ENCODE measurements around the gene EOLA1. TPM values are rescaled to one million over a fixed set of nuclear protein-coding genes. Genes with fewer than 3 reads are reported as not detected.

Gene EOLA1
- total and polyA plus RNA-seq, 2 of the 4 experiments (the other 2 are of a cell fraction), result 15.5 to 16.8 TPM

DNA sequence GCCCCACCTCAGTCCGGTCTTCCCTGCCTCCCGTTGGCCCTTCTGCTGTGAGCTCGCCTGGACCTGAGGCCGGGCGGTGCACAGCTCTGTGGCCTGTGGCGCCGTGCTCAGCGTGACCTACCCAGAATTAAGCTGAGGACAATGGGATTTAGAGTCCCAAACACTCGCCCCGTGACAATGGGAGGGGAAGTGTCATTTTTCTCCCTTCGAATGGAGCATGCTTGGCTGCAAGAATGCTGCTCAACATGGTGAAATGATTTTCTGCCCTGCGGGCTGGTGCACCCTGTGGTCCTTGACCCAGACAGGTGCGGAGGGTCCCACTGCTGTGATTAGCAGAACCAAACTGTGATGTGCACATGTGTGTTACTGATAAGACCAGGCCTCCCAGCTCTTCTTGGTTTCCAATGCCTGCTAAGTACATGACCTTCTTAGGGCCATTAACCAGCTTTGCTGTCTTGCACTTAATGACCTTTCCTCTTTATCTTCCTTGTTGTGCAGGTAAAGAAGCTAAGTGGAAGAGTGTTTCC lies 772 bp downstream of the EOLA1 start:
- Histone ChIP-seq H4K20me1 (ENCODE audit: insufficient read depth, low read length) (no peaks in the 10 kb centered on the region), H3K56ac (ENCODE audit: extremely low read depth, insufficient read depth, low read length) (no peak overlapping the region), H2BK120ac (ENCODE audit: low read depth, low read length) (no peak overlapping the region), H3K14ac (replicated peaks; ENCODE audit: low read depth, low read length) (no peak overlapping the region), H3K9me1 (ENCODE audit: insufficient read depth, low read length) (0 out of 2 replicates have a peak, but pooled peaks cover 4% of the 10 kb centered on the region), H2BK20ac (ENCODE audit: low read depth, low read length) (no peak overlapping the region), H2AK5ac (ENCODE audit: low read depth, low read length) (no peak overlapping the region), H3K79me1 (ENCODE audit: low read depth in 1 of 2, low read length in 2 of 2) (peaks cover 5 to 6% of the 10 kb centered on the region in 2 experiments; a peak in 3 of 4 replicates), H3K23ac (ENCODE audit: low read depth, low read length) (no peak overlapping the region), H3K36me3 (ENCODE audit: control insufficient read depth, insufficient read depth, low read length) (no peaks in the 10 kb centered on the region), H3K27ac (ENCODE audit: insufficient read depth, low read length) (peak overlapping the region; percentile 64), H2AFZ (replicated peaks; ENCODE audit: low read length, poor library complexity) (peak overlapping the region; percentile 83), H3K4me2 (ENCODE audit: low read depth, low read length) (peak overlapping the region; percentile 85), H3K18ac (ENCODE audit: low read depth, low read length) (no peak overlapping the region), H3K4me3 (ENCODE audit: insufficient read depth, low read depth, low read length) (peak overlapping the region; percentile 79), H3K4ac (ENCODE audit: low read depth, low read length) (peak overlapping the region; percentile 19; the same call in 1 of the 2 replicates), H4K8ac (ENCODE audit: low read depth in 2 of 2, low read length in 2 of 2) (peak overlapping the region; percentile 19 to 71; a peak in 2 of 4 replicates), H2BK5ac (ENCODE audit: low read depth, low read length, poor library complexity, severe bottlenecking) (no peak overlapping the region), H4K91ac (ENCODE audit: insufficient read depth, low read depth, low read length) (no peak overlapping the region), H3K27me3 (ENCODE audit: control insufficient read depth, insufficient read depth, low read length) (no peaks in the 10 kb centered on the region), H3K9ac (ENCODE audit: low read depth, low read length) (peak overlapping the region; percentile 64), H3K4me1 (ENCODE audit: control insufficient read depth, insufficient read depth, low read length) (no peaks in the 10 kb centered on the region), H2AK9ac (replicated peaks; ENCODE audit: low read depth, low read length, poor library complexity) (peak overlapping the region; percentile 79), H3K9me3 (ENCODE audit: control insufficient read depth, insufficient read depth, low read length) (no peaks in the 10 kb centered on the region), H4K5ac (ENCODE audit: low read depth, low read length) (no peak overlapping the region), H2BK15ac (ENCODE audit: low read depth, low read length) (no peak overlapping the region)
- POLR2A ChIA-PET (ENCODE audit: unreplicated experiment), result no interaction called here
- dilution Hi-C loops (cut with HindIII; ENCODE audit: low sequenced_read_pairs, unreplicated experiment), result no loop called here
- no TSS peak for BruUV-seq (replicated peaks)
- 83% methylated on average over 2 of the region's 13 CpGs; no CpG with 5 or more reads in 1 of the 2 experiments for WGBS, 2 experiments (ENCODE audit: extremely low coverage in 2 of 2, insufficient read length in 1 of 2)
- in situ Hi-C loops (cut with MboI; ENCODE audit: low sequenced_read_pairs), result no loop called here
- TF ChIP-seq MXI1 (IDR thresholded peaks at IDR 0.05; ENCODE audit: borderline replicate concordance, low read depth, low read length) (no peak), CHD1 (IDR thresholded peaks at IDR 0.05; ENCODE audit: low read depth, low read length) (0 out of 2 replicates have a peak, but pooled peaks have one; percentile 11), BHLHE40 (IDR thresholded peaks at IDR 0.05; ENCODE audit: low read depth, low read length) (no peak), CEBPB (IDR thresholded peaks at IDR 0.05; ENCODE audit: low read depth, low read length) (no peak)
- TF ChIP-seq, protein P1, sequence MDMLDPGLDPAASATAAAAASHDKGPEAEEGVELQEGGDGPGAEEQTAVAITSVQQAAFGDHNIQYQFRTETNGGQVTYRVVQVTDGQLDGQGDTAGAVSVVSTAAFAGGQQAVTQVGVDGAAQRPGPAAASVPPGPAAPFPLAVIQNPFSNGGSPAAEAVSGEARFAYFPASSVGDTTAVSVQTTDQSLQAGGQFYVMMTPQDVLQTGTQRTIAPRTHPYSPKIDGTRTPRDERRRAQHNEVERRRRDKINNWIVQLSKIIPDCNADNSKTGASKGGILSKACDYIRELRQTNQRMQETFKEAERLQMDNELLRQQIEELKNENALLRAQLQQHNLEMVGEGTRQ (IDR thresholded peaks at IDR 0.05; ENCODE audit: low read depth, low read length), result no peak
- intact Hi-C loops (cut with micrococcal nuclease), result no loop called here
- no peak for ATAC-seq (ENCODE audit: low read depth)
- CTCF ChIA-PET, result interaction anchor here (1.0 kb wide), 1 partner anchor 30 kb away, joined by 4 read pairs; no protein-coding TSS in a partner anchor
- DNase-seq, result no peak
